Kidney (tissue), 14 donors: Measurements from ENCODE around the gene KDM4E. TPM values are rescaled to one million over a fixed set of nuclear protein-coding genes. Genes with fewer than 3 reads are reported as not detected.

Experiments used
- DNase-seq, 5 donors: peaks; one replicate each; pipeline ENCODE4 v3.0.0-alpha.2; 2013 to 2020
- FAIRE-seq: peaks from 2 replicates; lab custom pipeline; 2012; peaks lifted over from hg19 to GRCh38; lab: Jason Lieb, UNC
- H3K27ac ChIP-seq, 2 donors: one replicate each; pipeline ENCODE4 v1.7.0; 2013; ENCODE audit warnings: low read depth in 2 of 2, low read length in 2 of 2, inconsistent platforms in 1 of 2
- H3K27me3 ChIP-seq: one replicate; pipeline ENCODE4 v1.7.1; 2013; ENCODE audit warnings: low read length, inconsistent platforms; ENCODE audit not compliant: control insufficient read depth, insufficient read depth
- H3K36me3 ChIP-seq, 3 donors: one replicate each; pipeline versions ENCODE4 v1.7.0 to v1.7.1; 2013; ENCODE audit warnings: low read length in 3 of 3, control low read depth in 1 of 3, inconsistent platforms in 1 of 3; ENCODE audit not compliant: insufficient read depth in 3 of 3, control insufficient read depth in 2 of 3
- H3K4me1 ChIP-seq, 3 donors: one replicate each; pipeline versions ENCODE4 v1.7.0 to v1.7.1; 2013; ENCODE audit warnings: low read length in 3 of 3, inconsistent platforms in 1 of 3, low read depth in 1 of 3; ENCODE audit not compliant: control insufficient read depth in 2 of 3, insufficient read depth in 2 of 3
- H3K4me3 ChIP-seq, 3 donors: one replicate each; pipeline versions ENCODE4 v1.7.0 to v1.8.1; 2013; ENCODE audit warnings: low read length in 3 of 3, control low read depth in 1 of 3, inconsistent platforms in 1 of 3
- H3K9ac ChIP-seq, 3 donors: one replicate each; pipeline versions ENCODE4 v1.7.0 to v1.7.1; 2013; ENCODE audit warnings: low read length in 3 of 3, control low read depth in 1 of 3, inconsistent platforms in 1 of 3
- H3K9me3 ChIP-seq, 3 donors: one replicate each; pipeline versions ENCODE4 v1.7.0 to v1.7.1; 2013; ENCODE audit warnings: low read length in 3 of 3, control low read depth in 1 of 3, inconsistent platforms in 1 of 3; ENCODE audit not compliant: control insufficient read depth in 2 of 3, insufficient read depth in 1 of 3
- intact Hi-C: fragments of 100-400 bp; cut with DNase I; formaldehyde crosslinking; loops from one replicate; pipeline ENCODE4 v1.11.1; 2022
- polyA plus RNA-seq: library from polyadenylated mRNA; stranded (reverse); fragments of 350-450 nt; fragmentation: Illumina TruSeq; extraction: RNeasy Lipid Tissue Mini Kit (QIAGEN cat#74804); gene quantifications from one replicate; pipeline ENCODE4 v1.2.3, GENCODE V29; 2014; ENCODE audit warnings: low read depth, low replicate concordance; ENCODE audit not compliant: insufficient read depth
- total RNA-seq: library from RNA; stranded (reverse); fragmentation: NEBNext Ultra II Directional; extraction: Animal tissue kit (Norgen Biotek cat#: 25700); gene quantifications from one replicate; pipeline ENCODE4 v1.2.1, GENCODE V29; 2021
- TF ChIP-seq, protein P1 (sequence below): IDR thresholded peaks from 3 replicates; pipeline ENCODE4 v1.5.1; 2012; ENCODE audit warnings: mild to moderate bottlenecking, moderate library complexity, borderline replicate concordance; ENCODE audit not compliant: insufficient read depth; ENCODE audit errors: extremely low read depth
- donor health status: control.
- donor health status: control.
- donor health status: control.
- donor health status: control.
- donor health status: control.
- donor health status: DM: yes; HTN: yes; CAD: no.
- donor health status: Normal renal cell carcinoma (clear cell type).

The KDM4E gene
- total and polyA plus RNA-seq, 2 donors from 2014 or later, result not detected

DNA sequence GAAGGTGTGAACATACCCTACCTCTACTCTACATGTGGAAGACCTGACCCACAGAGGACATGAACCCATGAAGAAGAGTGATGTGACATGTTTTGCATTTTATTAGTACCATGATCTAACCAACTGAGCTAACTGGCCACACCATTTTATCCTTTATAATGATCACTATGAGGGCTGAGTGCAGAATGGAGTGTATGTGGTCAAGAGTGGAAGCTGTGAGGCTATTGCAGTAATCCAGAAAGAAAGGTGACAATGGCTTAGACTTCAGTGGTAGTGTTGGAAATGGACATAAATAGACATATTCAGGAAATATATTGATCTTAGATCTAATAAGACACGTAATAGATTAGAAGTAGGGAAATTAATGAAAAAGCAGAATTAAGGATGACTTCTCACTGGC, 45.4 kb downstream of the KDM4E start:
- H3K9me3 ChIP-seq, result no peaks in the 10 kb centered on the region
- H3K4me1 ChIP-seq, result peaks cover 10 to 16% (median 16%) of the 10 kb centered on the region in 3 donors
- H3K27ac ChIP-seq, result no peak overlapping the region
- peaks cover 0 to 2% (median 0%) of the 10 kb centered on the region in 3 donors for H3K36me3 ChIP-seq
- H3K9ac ChIP-seq, result no peak overlapping the region
- intact Hi-C loops, result loop anchor here (10.0 kb wide), 1 partner anchor 64 kb away; no protein-coding TSS in a partner anchor
- FAIRE-seq (no peak), DNase-seq (no peak)
- H3K27me3 ChIP-seq, result no peaks in the 10 kb centered on the region
- TF ChIP-seq, protein P1, sequence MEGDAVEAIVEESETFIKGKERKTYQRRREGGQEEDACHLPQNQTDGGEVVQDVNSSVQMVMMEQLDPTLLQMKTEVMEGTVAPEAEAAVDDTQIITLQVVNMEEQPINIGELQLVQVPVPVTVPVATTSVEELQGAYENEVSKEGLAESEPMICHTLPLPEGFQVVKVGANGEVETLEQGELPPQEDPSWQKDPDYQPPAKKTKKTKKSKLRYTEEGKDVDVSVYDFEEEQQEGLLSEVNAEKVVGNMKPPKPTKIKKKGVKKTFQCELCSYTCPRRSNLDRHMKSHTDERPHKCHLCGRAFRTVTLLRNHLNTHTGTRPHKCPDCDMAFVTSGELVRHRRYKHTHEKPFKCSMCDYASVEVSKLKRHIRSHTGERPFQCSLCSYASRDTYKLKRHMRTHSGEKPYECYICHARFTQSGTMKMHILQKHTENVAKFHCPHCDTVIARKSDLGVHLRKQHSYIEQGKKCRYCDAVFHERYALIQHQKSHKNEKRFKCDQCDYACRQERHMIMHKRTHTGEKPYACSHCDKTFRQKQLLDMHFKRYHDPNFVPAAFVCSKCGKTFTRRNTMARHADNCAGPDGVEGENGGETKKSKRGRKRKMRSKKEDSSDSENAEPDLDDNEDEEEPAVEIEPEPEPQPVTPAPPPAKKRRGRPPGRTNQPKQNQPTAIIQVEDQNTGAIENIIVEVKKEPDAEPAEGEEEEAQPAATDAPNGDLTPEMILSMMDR, result no peak
- no peak overlapping the region for H3K4me3 ChIP-seq

DNA sequence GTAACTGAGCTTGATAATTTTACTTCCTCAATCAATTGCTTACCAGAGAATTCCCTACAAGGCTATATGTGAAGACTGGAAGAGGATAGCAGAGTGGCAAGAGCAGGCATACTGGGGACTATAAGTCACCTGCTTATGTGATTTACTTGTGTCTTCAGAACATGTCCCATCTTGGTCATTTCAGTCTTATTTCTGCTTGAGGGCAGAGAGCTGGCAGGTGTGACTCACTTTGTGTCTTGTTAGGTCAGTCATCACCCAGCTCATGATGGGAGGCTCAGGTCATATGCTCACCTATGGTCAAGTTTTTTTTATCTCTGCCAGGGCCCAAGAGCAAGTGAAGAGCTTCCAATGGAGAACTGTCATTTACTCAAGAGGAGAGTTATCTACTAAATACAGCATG, 47.9 kb downstream of the KDM4E start:
- peaks cover 14 to 27% (median 16%) of the 10 kb centered on the region in 3 donors for H3K4me1 ChIP-seq
- FAIRE-seq (no peak), DNase-seq (no peak)
- intact Hi-C loops, result loop anchor here (10.0 kb wide), 1 partner anchor 62 kb away; no protein-coding TSS in a partner anchor
- H3K27me3 ChIP-seq, result no peaks in the 10 kb centered on the region
- no peak overlapping the region for H3K27ac ChIP-seq
- no peaks in the 10 kb centered on the region for H3K9me3 ChIP-seq
- peaks cover 0 to 2% (median 0%) of the 10 kb centered on the region in 3 donors for H3K36me3 ChIP-seq
- no peak overlapping the region for H3K4me3 ChIP-seq
- no peak overlapping the region for H3K9ac ChIP-seq
- TF ChIP-seq, protein P1, result no peak

DNA sequence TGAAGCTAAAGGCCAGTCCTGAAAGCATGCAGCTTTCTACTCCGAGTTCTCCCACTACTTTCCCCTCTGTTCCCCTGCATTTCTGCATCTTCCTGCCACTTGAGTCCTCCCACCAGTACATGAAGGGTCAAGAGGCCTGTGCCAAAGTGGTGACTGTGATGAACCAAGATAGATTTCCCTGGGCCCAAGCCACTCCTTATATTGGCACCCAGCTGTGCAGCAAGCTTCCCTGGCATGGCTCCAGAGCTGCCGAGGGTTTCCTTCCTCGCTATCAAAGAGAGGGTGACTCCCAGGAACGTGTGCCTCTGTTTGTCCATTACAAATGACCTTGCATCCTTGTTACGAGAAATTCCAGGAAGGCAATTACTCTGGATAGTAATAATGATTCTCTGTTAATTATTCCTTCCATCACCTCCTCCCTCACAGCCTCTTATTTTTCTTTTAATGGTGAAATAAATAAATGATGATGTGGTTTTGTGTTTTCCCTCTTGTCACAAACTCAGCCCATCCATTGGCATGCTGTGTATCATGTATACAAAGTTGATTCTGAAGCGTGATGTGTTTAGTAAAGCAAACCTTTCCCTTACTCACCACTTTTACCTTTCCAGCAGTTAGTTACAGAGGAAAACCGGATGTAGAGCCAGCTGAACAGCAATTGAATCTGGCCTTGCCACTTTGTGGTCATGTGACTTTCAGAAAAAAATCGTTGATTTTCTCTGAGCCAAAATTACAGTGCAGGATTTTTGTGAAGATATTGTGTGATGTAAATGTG, 49.9 kb downstream of the KDM4E start:
- intact Hi-C loops, result loop anchor here (10.0 kb wide), 1 partner anchor 60 kb away; no protein-coding TSS in a partner anchor
- no peak for FAIRE-seq
- peak overlapping the region in 1 of 3 donors; percentile 21 for H3K9ac ChIP-seq

More for the DNA sequence above, 49.9 kb downstream of the KDM4E start:
- H3K4me1 ChIP-seq, result peaks cover 11 to 21% (median 16%) of the 10 kb centered on the region in 3 donors
- H3K36me3 ChIP-seq, result peaks cover 0 to 2% (median 0%) of the 10 kb centered on the region in 3 donors
- H3K27me3 ChIP-seq, result no peaks in the 10 kb centered on the region
- peak overlapping the region; percentile 16 to 76 for H3K27ac ChIP-seq
- TF ChIP-seq, protein P1, result no peak
- no peak overlapping the region for H3K4me3 ChIP-seq
- no peaks in the 10 kb centered on the region for H3K9me3 ChIP-seq
- DNase-seq, result peak in 2 of 5 donors; percentile 36 to 94
